ENCODE results near the gene MACF1.

GRCh38 chr1:39216771-39217170, 12.3 kb downstream of the MACF1 start:
- no peak for TF ChIP-seq CTCF (conservative IDR thresholded peaks at IDR 0.05 in 1 of 2, IDR thresholded peaks at IDR 0.05 in 1 of 2; ENCODE audit: extremely low read depth in 1 of 2, insufficient read depth in 1 of 2, low read depth in 1 of 2, low read length in 2 of 2)
- no peak for TF ChIP-seq EZH2 (IDR thresholded peaks at IDR 0.05; ENCODE audit: borderline replicate concordance, low read length)
